NCI-H1417 treated with DMSO at 0.1 percent for 48 hours (cell line): ENCODE results near the gene PARN.
"Not testable (repeated sequence)": the region's sequence is repeated elsewhere in the genome, so short reads cannot be mapped to it uniquely, and the experiment has no call there.

Experiments used
- DNase-seq: peaks from one replicate; lab custom pipeline; 2025; lab: John Stamatoyannopoulos, UW

The PARN gene

GRCh38 chr16:14574698-14575415, 55.2 kb downstream of the PARN start:
- DNase-seq = not testable (repeated sequence)

DNA sequence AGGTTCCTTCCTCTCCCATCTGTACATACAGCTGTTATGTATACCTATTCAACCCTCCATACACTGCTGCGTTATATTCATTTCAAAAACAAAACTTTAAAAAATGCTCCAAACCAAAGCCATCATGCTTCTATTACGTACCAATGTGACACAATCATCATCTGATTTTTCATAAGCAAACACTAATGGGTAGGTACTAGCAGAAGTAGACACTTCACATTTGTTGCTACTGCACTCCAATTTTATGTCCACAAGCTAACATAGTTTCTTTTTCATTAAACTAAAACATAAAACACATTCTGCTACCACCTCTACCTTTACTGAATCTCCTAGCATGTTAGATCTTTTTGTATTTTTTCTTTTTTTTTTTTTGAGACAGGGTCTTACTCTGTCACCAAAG, 57.5 kb downstream of the PARN start:
- DNase-seq = no peak

DNA sequence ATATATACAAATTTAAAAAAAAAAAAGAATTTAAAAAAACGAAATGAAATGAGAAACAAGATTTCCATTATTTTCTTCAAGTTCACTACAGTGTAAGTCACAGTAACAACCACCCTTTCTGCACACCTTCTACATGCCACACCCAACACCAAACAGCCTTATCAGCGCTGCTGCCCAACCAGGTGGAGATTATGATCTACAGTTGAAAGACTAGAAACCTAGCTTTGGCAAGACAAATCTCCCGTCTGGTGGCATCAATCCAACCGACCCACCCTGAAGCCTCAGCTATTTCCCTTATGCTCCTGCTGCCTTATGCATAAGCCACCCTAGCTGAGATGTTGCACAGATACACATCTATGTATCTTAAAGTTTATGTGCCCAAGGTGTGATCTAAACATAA, 60.8 kb downstream of the PARN start:
- no peak for DNase-seq

GRCh38 chr16:14566599-14566998, 63.5 kb downstream of the PARN start:
- no peak for DNase-seq

DNA sequence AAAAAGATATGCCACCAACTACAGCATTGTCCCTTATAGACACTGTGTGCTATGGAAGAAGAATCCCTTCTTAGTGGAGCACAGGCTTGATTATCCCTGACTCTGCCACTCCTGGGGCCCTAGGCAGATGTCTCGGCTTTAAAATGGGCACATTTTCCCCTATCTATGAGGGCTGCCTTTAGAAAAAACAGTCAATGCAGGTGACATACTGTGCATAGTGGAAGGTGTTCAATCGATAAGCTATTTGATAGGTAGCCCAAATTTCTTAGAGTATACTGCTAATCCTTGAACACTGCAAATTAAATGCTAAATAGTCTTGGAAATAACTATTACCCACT, 64.4 kb downstream of the PARN start:
- DNase-seq = no peak

GRCh38 chr16:14564861-14565687, 65.0 kb downstream of the PARN start:
- DNase-seq = peak; percentile 77

GRCh38 chr16:14564323-14564722, 65.7 kb downstream of the PARN start:
- no peak for DNase-seq

DNA sequence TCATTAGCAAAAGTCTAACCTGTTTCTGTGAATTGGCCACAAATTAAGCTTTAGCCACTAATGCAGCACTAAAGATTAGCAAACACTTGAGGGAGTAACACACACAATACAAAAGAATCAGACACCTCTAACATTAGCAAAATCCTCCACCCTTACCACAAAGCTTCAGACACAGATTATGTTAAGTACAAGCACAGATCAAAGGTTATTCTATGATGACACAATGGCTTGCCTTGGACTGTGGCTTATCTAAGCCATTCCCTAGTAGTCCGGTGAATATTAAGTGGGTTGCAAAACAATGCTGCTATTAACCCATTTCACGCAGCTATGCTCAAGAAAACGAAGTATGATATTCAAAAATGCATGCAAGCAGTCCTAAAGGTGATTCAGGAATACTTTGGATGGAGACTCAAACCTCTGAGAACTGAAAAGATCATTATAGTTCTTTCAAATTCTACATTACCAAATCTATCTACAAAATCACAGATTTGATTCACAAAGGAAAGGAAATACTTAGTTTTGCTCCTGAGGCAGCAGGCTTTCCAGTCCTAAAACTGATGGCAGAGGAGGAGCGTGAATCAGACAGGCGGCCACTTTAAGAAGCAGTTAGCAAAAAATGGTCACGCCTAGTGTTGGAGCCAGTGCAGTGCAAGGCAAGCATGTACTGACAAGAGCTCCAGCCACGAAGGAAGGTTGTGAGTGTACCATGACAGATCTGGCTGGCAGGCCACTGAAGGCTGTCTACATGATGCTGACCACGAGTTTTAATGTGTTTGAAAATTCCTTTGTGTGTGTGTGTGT, 67.2 kb downstream of the PARN start:
- no peak for DNase-seq

DNA sequence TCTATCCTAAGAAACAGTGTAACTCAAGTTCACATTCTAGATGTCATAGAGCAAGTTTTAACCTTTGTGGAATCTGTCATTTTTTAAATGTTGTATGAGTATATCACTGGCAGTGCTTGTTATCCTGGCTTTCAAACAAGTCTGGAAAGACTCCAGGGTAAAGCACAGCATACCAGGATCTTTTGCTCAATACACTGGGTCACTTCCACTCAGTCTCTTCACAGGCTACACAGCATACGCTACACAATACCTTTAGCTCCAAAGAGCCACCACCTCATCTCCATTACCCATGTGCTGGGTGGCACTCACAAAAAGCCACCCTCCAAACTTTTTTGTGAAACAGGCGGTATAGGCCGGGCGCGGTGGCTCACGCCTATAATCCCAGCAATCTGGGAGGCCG, 69.5 kb downstream of the PARN start:
- DNase-seq = no peak

DNA sequence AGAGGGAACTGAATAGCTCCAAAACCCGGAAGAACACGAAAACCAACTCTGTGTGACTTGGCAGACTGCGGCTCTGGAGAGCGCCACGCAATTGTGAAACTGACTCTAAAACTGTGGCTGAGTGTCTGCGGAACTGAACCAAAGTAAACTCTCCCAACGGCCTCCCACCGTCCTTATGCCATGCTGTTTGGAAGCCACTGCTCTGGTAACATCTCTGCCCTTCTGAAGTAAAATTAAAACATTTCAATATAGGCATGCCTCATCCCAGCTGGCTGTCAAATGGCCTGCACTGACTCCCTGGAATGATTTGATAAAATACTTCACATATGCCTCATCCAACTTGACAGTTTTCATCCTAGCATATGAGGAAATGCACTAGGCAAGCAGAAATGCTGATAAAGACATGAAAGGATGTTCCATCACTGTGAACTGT, 70.2 kb downstream of the PARN start:
- DNase-seq = no peak

- no peak for DNase-seq
Measured at GRCh38 chr16:14553447-14553846, 76.6 kb downstream of the PARN start.

GRCh38 chr16:14549789-14550153, 80.3 kb downstream of the PARN start:
- peak; percentile 66 for DNase-seq

- no peak for DNase-seq
Measured at GRCh38 chr16:14548933-14549788, 80.9 kb downstream of the PARN start.

DNA sequence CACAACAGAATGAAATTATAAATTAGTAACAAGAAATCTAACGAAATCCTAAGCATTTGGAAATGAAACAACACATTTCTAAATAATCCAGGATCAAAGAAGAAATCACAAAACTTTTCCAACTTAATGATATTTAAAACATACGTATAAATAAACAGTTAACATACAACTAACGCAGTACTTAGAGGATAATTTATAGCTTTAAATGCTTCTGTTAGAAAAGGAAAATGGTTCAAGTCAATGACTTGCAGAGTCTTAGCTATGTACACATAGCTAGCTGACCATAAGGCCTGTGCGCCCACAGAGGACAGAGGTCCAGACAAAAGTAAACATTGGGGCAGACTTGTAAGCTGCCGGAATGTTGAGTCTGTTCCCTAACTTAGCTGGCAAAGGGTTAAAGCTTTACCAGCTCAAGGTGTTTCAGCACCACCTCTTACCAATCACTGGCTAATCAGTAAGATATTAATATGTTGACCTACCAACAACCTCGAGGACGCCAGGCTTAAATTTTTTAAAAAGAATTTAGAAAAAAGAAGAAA, 84.6 kb downstream of the PARN start:
- DNase-seq = no peak

- DNase-seq = not testable (repeated sequence)
Measured at GRCh38 chr16:14544846-14545245, 85.2 kb downstream of the PARN start.

- no peak for DNase-seq
Measured at GRCh38 chr16:14539631-14540030, 90.4 kb downstream of the PARN start.

DNA sequence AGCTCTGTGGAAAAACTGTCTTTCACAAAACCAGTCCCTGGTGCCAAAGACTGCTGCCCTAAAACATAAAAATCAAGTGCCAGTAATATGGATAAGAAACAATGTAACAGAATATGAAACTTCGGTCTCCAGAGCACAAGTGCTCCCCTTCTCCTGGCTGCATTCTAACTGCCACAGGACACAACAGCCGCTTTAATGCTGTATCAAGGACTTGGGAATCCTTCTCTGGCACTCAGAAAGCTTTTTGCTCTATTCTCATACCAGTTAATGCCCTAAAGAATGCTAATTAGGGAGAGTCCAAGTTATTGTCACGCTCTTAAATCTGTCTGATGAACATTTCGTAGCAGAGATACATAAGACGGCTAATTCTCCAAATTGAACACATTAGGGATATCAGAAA, 90.9 kb downstream of the PARN start:
- DNase-seq = no peak

- no peak for DNase-seq
Measured at GRCh38 chr16:14538604-14539003, 91.5 kb downstream of the PARN start.

GRCh38 chr16:14531613-14532012, 98.4 kb downstream of the PARN start:
- DNase-seq = no peak

DNA sequence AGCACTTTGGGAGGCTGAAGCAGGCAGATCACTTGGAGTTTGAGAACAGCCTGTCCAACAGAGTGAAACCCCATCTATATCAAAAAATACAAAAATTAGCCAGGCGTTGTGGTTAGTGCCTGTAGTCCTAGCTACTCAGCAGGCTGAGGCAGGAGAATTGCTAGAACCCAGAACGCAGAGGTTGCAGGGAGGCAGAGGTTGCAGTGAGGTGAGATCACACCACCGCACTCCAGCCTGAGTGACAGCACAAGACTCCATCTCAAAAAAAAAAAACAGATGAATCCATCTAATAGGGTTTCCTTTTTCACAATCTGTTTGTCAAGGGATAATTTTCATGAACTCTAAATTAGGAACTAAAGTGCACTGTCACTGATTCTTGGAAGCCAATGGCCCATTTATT, 99.0 kb downstream of the PARN start:
- no peak for DNase-seq

DNA sequence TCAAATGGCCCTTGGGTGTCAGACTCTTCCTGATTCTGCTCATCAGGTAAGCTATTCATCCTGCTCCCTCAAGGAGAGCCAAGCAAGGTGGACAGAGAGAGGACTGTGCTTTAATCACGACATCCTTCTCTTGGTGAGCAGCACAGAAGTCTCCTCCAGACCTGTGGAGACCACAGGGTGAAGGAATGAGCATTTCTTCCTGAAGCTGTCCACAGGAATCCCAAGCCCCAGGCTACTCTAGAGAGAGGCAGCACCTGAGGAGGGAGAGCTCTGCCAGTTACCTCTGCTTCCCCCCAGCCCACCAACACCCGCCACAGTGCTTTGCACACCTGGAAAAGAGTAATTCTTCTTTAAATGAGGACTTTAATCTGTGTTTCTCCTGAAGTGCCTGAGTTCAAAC, 100.0 kb downstream of the PARN start:
- DNase-seq = no peak
